PC-9 (cell line): Measurements from ENCODE around the gene BUD31.

Experiments used
- EZH2 ChIP-seq: fragments of 200-600 bp; sonication (generic); IDR thresholded peaks from 2 replicates; pipeline ENCODE4 v1.8.0; 2017; ENCODE audit warnings: antibody characterized with exemption, low read depth
- TF ChIP-seq, protein P1 (sequence below): fragments of 200-600 bp; sonication (generic); conservative IDR thresholded peaks from 2 replicates; pipeline ENCODE4 v1.6.1; 2017; ENCODE audit warnings: mixed run types, antibody characterized with exemption, mild to moderate bottlenecking, moderate library complexity

GRCh38 chr7:99398891-99399445 lies 9.8 kb upstream of the BUD31 start:
- TF ChIP-seq, protein P1, sequence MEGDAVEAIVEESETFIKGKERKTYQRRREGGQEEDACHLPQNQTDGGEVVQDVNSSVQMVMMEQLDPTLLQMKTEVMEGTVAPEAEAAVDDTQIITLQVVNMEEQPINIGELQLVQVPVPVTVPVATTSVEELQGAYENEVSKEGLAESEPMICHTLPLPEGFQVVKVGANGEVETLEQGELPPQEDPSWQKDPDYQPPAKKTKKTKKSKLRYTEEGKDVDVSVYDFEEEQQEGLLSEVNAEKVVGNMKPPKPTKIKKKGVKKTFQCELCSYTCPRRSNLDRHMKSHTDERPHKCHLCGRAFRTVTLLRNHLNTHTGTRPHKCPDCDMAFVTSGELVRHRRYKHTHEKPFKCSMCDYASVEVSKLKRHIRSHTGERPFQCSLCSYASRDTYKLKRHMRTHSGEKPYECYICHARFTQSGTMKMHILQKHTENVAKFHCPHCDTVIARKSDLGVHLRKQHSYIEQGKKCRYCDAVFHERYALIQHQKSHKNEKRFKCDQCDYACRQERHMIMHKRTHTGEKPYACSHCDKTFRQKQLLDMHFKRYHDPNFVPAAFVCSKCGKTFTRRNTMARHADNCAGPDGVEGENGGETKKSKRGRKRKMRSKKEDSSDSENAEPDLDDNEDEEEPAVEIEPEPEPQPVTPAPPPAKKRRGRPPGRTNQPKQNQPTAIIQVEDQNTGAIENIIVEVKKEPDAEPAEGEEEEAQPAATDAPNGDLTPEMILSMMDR, result no peak
- TF ChIP-seq EZH2, result no peak
